ENCODE data around the gene LRCH1.

LRCH1 gene

DNA sequence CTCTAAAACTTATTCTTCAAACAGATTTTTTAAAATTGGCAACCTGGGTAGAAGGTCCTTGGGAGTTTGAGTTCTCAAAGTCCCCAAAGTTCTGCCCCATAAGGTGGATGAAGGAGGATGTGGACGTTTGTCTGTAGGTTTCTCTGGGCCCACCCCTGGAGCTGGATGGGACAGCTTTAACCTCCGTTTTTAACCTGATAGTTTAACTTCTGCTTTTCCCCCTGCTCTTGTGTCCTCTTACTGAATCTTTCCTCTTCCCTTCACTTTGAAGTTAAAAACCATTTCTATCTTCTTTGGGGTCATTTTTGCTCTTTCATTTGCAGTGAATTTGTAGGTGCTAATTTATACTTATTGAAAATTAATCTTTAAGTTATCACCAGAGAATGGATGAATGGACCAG, 164.9 kb downstream of the LRCH1 start:
- no peak for DNase-seq (ENCODE audit: low read depth in 1 of 2, low spot score in 1 of 2)
- in situ Hi-C loops (cut with HindIII; ENCODE audit: low pct_unique_long_range_greater_than_20kb, low sequenced_read_pairs): no loop called here
- no peak for TF ChIP-seq JUND (IDR thresholded peaks at IDR 0.05; ENCODE audit: low read depth)

- TF ChIP-seq JUND (IDR thresholded peaks at IDR 0.05; ENCODE audit: low read depth): no peak
- DNase-seq (ENCODE audit: low read depth in 1 of 2, low spot score in 1 of 2): no peak
- in situ Hi-C loops (cut with HindIII; ENCODE audit: low pct_unique_long_range_greater_than_20kb, low sequenced_read_pairs): no loop called here
These were observed 167.2 kb downstream of the LRCH1 start for GRCh38 chr13:46720189-46720588.

- in situ Hi-C loops (cut with HindIII; ENCODE audit: low pct_unique_long_range_greater_than_20kb, low sequenced_read_pairs): no loop called here
- TF ChIP-seq JUND (IDR thresholded peaks at IDR 0.05; ENCODE audit: low read depth): no peak
- DNase-seq (ENCODE audit: low read depth in 1 of 2, low spot score in 1 of 2): peak in 1 of 2 experiments; percentile 51
These were observed 168.1 kb downstream of the LRCH1 start for GRCh38 chr13:46721054-46721453.

- TF ChIP-seq JUND (IDR thresholded peaks at IDR 0.05; ENCODE audit: low read depth): no peak
- no peak for DNase-seq (ENCODE audit: low read depth in 1 of 2, low spot score in 1 of 2)
- in situ Hi-C loops (cut with HindIII; ENCODE audit: low pct_unique_long_range_greater_than_20kb, low sequenced_read_pairs): no loop called here
These were observed 173.4 kb downstream of the LRCH1 start for GRCh38 chr13:46726347-46726746.

DNA sequence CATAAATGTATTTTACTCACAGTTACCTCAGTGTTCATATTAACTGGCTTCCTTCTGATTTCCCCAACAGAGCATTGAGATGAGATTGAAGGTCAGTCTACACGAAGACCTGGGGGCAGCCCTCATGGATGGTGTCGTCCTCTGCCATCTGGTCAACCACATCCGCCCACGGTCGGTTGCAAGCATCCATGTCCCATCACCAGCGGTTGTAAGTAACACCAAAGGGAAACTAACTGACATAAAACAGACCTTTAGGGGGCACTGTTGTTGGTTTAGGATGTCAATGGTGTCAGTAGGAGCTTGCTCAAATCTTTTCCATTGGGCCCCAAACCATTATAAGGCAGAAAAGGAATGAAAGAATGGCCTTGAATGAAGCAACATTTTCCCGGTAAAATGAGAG, 175.8 kb downstream of the LRCH1 start:
- TF ChIP-seq JUND (IDR thresholded peaks at IDR 0.05; ENCODE audit: low read depth): no peak
- DNase-seq (ENCODE audit: low read depth in 1 of 2, low spot score in 1 of 2): peak in 1 of 2 experiments; percentile 20
- in situ Hi-C loops (cut with HindIII; ENCODE audit: low pct_unique_long_range_greater_than_20kb, low sequenced_read_pairs): no loop called here

DNA sequence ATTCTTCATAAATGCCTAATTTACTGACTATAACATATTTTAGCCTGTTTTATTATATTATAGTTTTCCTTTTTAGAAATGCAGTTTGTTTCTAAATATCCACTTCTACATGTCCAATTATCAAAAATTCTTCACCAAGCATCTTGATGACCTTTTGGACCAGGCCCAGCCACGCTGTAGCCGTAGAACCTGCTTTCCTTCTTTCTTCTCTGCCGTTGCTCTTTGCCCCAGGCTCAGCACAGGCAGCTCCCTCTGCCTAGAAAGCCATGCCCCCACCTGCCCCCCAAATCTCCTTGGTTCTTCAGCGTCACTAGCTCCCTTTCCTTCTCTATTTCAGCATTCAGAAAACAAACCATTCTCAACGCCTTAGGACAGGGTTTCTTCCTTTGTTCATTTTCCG, 178.6 kb downstream of the LRCH1 start:
- in situ Hi-C loops (cut with HindIII; ENCODE audit: low pct_unique_long_range_greater_than_20kb, low sequenced_read_pairs): no loop called here
- DNase-seq (ENCODE audit: low read depth in 1 of 2, low spot score in 1 of 2): peak in 1 of 2 experiments; percentile 2
- TF ChIP-seq JUND (IDR thresholded peaks at IDR 0.05; ENCODE audit: low read depth): no peak

GRCh38 chr13:46735425-46735824, 182.5 kb downstream of the LRCH1 start:
- in situ Hi-C loops (cut with HindIII; ENCODE audit: low pct_unique_long_range_greater_than_20kb, low sequenced_read_pairs): no loop called here
- no peak for TF ChIP-seq JUND (IDR thresholded peaks at IDR 0.05; ENCODE audit: low read depth)
- DNase-seq (ENCODE audit: low read depth in 1 of 2, low spot score in 1 of 2): no peak

GRCh38 chr13:46736541-46737310, 183.8 kb downstream of the LRCH1 start:
- no peak for DNase-seq (ENCODE audit: low read depth in 1 of 2, low spot score in 1 of 2)
- in situ Hi-C loops (cut with HindIII; ENCODE audit: low pct_unique_long_range_greater_than_20kb, low sequenced_read_pairs): no loop called here
- TF ChIP-seq JUND (IDR thresholded peaks at IDR 0.05; ENCODE audit: low read depth): no peak

DNA sequence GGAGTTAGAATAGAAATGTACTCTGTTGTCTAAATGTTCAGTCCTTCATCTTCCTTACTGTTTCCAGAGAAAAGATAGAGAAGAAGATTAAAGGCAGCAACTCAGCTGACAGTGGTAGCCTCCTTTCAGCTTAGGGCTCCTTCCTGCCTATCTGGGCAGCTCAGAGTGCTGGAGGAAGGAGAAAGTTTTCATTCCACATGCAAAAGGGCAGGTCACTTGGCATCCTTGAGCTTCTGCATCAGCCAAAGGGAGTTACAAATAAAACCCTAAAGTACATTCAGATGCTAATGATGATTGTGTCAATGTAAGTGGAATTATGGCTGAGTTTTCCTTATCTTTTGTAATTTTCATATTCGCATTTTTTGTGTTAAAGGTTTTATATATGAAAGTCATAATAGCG, 185.1 kb downstream of the LRCH1 start:
- TF ChIP-seq JUND (IDR thresholded peaks at IDR 0.05; ENCODE audit: low read depth): no peak
- no peak for DNase-seq (ENCODE audit: low read depth in 1 of 2, low spot score in 1 of 2)
- in situ Hi-C loops (cut with HindIII; ENCODE audit: low pct_unique_long_range_greater_than_20kb, low sequenced_read_pairs): no loop called here

DNA sequence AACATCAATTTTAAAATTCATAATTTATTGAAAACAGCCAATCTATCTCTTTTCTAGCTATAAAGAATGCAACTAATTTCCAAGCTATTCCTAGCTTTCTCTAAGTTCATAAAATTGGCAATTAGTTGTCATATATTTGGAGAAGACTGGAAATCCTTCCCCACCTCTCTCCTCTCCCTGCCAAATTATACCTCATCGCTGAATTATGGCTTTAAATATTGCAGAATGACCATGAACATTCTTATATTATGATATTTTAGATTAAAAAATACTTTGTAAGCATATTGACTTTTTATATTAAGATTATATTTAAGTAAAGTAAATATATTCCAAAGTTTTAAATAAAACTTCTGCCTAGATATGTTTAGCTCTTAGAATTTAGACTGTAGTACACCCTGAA, 185.8 kb downstream of the LRCH1 start:
- in situ Hi-C loops (cut with HindIII; ENCODE audit: low pct_unique_long_range_greater_than_20kb, low sequenced_read_pairs): no loop called here
- no peak for DNase-seq (ENCODE audit: low read depth in 1 of 2, low spot score in 1 of 2)
- no peak for TF ChIP-seq JUND (IDR thresholded peaks at IDR 0.05; ENCODE audit: low read depth)

- in situ Hi-C loops (cut with HindIII; ENCODE audit: low pct_unique_long_range_greater_than_20kb, low sequenced_read_pairs): no loop called here
- DNase-seq (ENCODE audit: low read depth in 1 of 2, low spot score in 1 of 2): no peak
- TF ChIP-seq JUND (IDR thresholded peaks at IDR 0.05; ENCODE audit: low read depth): no peak
These were observed 186.6 kb downstream of the LRCH1 start for GRCh38 chr13:46739447-46740098.

GRCh38 chr13:46743191-46743590, 190.2 kb downstream of the LRCH1 start:
- in situ Hi-C loops (cut with HindIII; ENCODE audit: low pct_unique_long_range_greater_than_20kb, low sequenced_read_pairs): no loop called here

DNA sequence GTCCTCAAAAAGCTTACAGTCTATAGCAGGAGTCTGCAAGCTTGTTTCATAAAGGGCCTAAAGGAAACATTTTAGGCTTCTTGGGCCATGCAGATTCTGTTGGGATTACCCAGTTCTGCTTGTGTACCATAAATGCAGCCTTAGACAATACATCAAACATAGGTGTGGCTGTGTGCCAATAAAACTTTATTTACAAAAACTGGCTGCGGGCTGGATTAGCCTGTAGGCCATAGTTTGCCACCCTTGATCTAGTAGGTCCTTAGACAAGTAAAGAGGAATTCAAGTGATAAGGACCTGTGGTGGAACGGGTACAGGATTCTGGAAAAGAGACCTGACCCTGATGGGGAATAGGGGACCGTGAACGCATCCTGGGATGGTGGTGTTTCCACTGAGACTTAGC, 192.1 kb downstream of the LRCH1 start:
- in situ Hi-C loops (cut with HindIII; ENCODE audit: low pct_unique_long_range_greater_than_20kb, low sequenced_read_pairs): no loop called here
- TF ChIP-seq JUND (IDR thresholded peaks at IDR 0.05; ENCODE audit: low read depth): no peak
- DNase-seq (ENCODE audit: low read depth in 1 of 2, low spot score in 1 of 2): no peak

More at GRCh38 chr13:46743191-46743590, 190.2 kb downstream of the LRCH1 start:
- no peak for TF ChIP-seq JUND (IDR thresholded peaks at IDR 0.05; ENCODE audit: low read depth)
- no peak for DNase-seq (ENCODE audit: low read depth in 1 of 2, low spot score in 1 of 2)
